HCT116 (cell line): ENCODE data around the gene NRXN2. TPM values are rescaled to one million over a fixed set of nuclear protein-coding genes. Genes with fewer than 3 reads are reported as not detected.

ENCODE experiments used
- ATAC-seq: fragments of 200-7000 bp; cut with Tn5 transposase; 2 replicates; pipeline ENCODE4 v1.9.1; 2020; ENCODE audit warnings: mild to moderate bottlenecking, moderate library complexity
- BruUV-seq: library from RNA; stranded (reverse); fragments of 400-500 nt; replicated peaks from 2 replicates; lab custom pipeline; 2021; lab: Mats Ljungman, UMichigan
- CTCF ChIA-PET: fragments of 300-600 bp; sonication (Branson Sonifier 250); formaldehyde crosslinking; loops from one replicate; lab custom pipeline; 2021; ENCODE audit warnings: antibody characterized with exemption; lab: Charles Lee
- POLR2A ChIA-PET: fragments of 300-600, 350-600 bp; sonication (Branson Sonifier 250); formaldehyde crosslinking; loops from one replicate; lab custom pipeline; 2021; ENCODE audit warnings: antibody characterized with exemption; lab: Charles Lee
- RAD21 ChIA-PET, 2 experiments: fragments of 300-600 bp; sonication (Branson Sonifier 250); formaldehyde crosslinking; loops; one replicate each; lab custom pipeline; 2023; ENCODE audit warnings: low total read pairs in 2 of 2; ENCODE audit not compliant: uncharacterized antibody in 2 of 2, unreplicated experiment in 2 of 2, low non-redundant PET in 1 of 2; lab: Charles Lee
- DNase-seq: peaks from one replicate; pipeline ENCODE4 v3.0.0-alpha.2; 2010; ENCODE audit warnings: low read depth, low spot score
- H2AFZ ChIP-seq: fragments of 200-600 bp; shearing (Covaris generic), sonication (generic); 2 replicates; pipeline ENCODE4 v1.6.1; 2017; ENCODE audit warnings: low read depth, mixed run types, mixed read lengths, antibody characterized with exemption, low read length; ENCODE audit not compliant: poor library complexity, severe bottlenecking
- H3K27ac ChIP-seq: 2 replicates; pipeline ENCODE4 v1.5.1; 2012; ENCODE audit warnings: low read depth, low read length
- H3K27me3 ChIP-seq: fragments of 200-600 bp; sonication (generic); 2 replicates; pipeline ENCODE4 v1.6.1; 2016; ENCODE audit warnings: mixed run types, low read length, mixed read lengths; ENCODE audit not compliant: insufficient read depth
- H3K36me3 ChIP-seq, 2 experiments: fragments of 200-500 bp in 1 of 2; fragments of 200-600 bp in 1 of 2; sonication (Bioruptor generic) in 1 of 2; sonication (generic) in 1 of 2; 2 replicates each; pipeline versions ENCODE4 v1.5.1 to v1.6.1; 2014 to 2016; ENCODE audit warnings: low read length in 2 of 2, inconsistent platforms in 1 of 2, mixed read lengths in 1 of 2, mixed run types in 1 of 2; ENCODE audit not compliant: insufficient read depth in 2 of 2, control insufficient read depth in 1 of 2
- H3K4me1 ChIP-seq, 2 experiments: fragments of 200-600 bp in 1 of 2; sonication (generic) in 1 of 2; 2 replicates each; pipeline versions ENCODE4 v1.5.1 to v1.6.1; 2012 to 2017; ENCODE audit warnings: low read length in 2 of 2, inconsistent platforms in 1 of 2, mild to moderate bottlenecking in 1 of 2, mixed read lengths in 1 of 2, mixed run types in 1 of 2, moderate library complexity in 1 of 2; ENCODE audit not compliant: insufficient read depth in 2 of 2, control insufficient read depth in 1 of 2
- H3K4me2 ChIP-seq: fragments of 200-600 bp; sonication (generic); 2 replicates; pipeline ENCODE4 v1.6.1; 2017; ENCODE audit warnings: mixed run types, low read length, mixed read lengths
- H3K4me3 ChIP-seq, 2 experiments: fragments of 200-600 bp in 1 of 2; sonication (generic) in 1 of 2; replicated peaks in 1 of 2; 2 replicates each; pipeline ENCODE4 v1.5.1; 2011 to 2016; ENCODE audit warnings: low read length in 2 of 2, control low read depth in 1 of 2, low read depth in 1 of 2, mild to moderate bottlenecking in 1 of 2, mixed read lengths in 1 of 2, mixed run types in 1 of 2
- H3K79me2 ChIP-seq: fragments of 200-600 bp; sonication (generic); 2 replicates; pipeline ENCODE4 v1.6.1; 2017; ENCODE audit warnings: mild to moderate bottlenecking, mixed run types, low read length, moderate library complexity, mixed read lengths; ENCODE audit not compliant: insufficient read depth
- H3K9ac ChIP-seq: fragments of 200-600 bp; sonication (generic); 2 replicates; pipeline ENCODE4 v1.6.1; 2016; ENCODE audit warnings: low read length, mixed read lengths
- H3K9me2 ChIP-seq: fragments of 200-600 bp; sonication (generic), shearing (Covaris generic); 2 replicates; pipeline ENCODE4 v1.6.1; 2017; ENCODE audit warnings: mixed run types, mild to moderate bottlenecking, moderate library complexity; ENCODE audit not compliant: insufficient read depth
- H3K9me3 ChIP-seq, 2 experiments: fragments of 200-500 bp in 1 of 2; fragments of 200-600 bp in 1 of 2; sonication (Bioruptor generic) in 1 of 2; sonication (generic) in 1 of 2; 2 replicates each; pipeline ENCODE4 v1.6.1; 2014 to 2017; ENCODE audit warnings: low read length in 2 of 2, mixed read lengths in 2 of 2, inconsistent platforms in 1 of 2, low read depth in 1 of 2, mild to moderate bottlenecking in 1 of 2, mixed run types in 1 of 2, moderate library complexity in 1 of 2; ENCODE audit not compliant: control insufficient read depth in 1 of 2, insufficient read depth in 1 of 2
- H4K20me1 ChIP-seq: fragments of 200-600 bp; sonication (generic), shearing (Covaris generic); 2 replicates; pipeline ENCODE4 v1.6.1; 2017; ENCODE audit warnings: mixed run types, mild to moderate bottlenecking, moderate library complexity; ENCODE audit not compliant: insufficient read depth
- CTCF ChIP-seq, 3 experiments: fragments of 200-600 bp in 1 of 3; sonication (generic) in 1 of 3; IDR thresholded peaks in 2 of 3; conservative IDR thresholded peaks in 1 of 3; 2 replicates each; pipeline ENCODE4 v1.5.1; 2012 to 2017; ENCODE audit warnings: low read depth in 2 of 3, low read length in 2 of 3, antibody characterized with exemption in 1 of 3, borderline replicate concordance in 1 of 3, control low read depth in 1 of 3, mild to moderate bottlenecking in 1 of 3, mixed read lengths in 1 of 3, mixed run types in 1 of 3, moderate library complexity in 1 of 3; ENCODE audit not compliant: insufficient read depth in 1 of 3
- EGR1 ChIP-seq: IDR thresholded peaks from 2 replicates; pipeline ENCODE4 v1.6.1; 2012; ENCODE audit warnings: low read depth
- ELF1 ChIP-seq: IDR thresholded peaks from 2 replicates; pipeline ENCODE4 v1.6.1; 2012; ENCODE audit warnings: low read depth, borderline replicate concordance
- EZH2phosphoT487 ChIP-seq: fragments of 200-600 bp; IDR thresholded peaks from 2 replicates; pipeline ENCODE4 v1.6.1; 2018; ENCODE audit warnings: antibody characterized with exemption, borderline replicate concordance
- FOSL1 ChIP-seq: IDR thresholded peaks from 2 replicates; pipeline ENCODE4 v1.6.1; 2012; ENCODE audit warnings: low read depth
- JUND ChIP-seq: IDR thresholded peaks from 2 replicates; pipeline ENCODE4 v1.6.1; 2012
- POLR2A ChIP-seq: IDR thresholded peaks from 2 replicates; pipeline ENCODE4 v1.7.0; 2011; ENCODE audit warnings: borderline replicate concordance; ENCODE audit not compliant: insufficient read depth, insufficient read length; ENCODE audit errors: extremely low read depth
- POLR2AphosphoS5 ChIP-seq: IDR thresholded peaks from 2 replicates; pipeline ENCODE4 v1.6.1; 2011; ENCODE audit warnings: mild to moderate bottlenecking, low read depth, low read length, moderate library complexity
- RAD21 ChIP-seq: IDR thresholded peaks from 2 replicates; pipeline ENCODE4 v1.6.1; 2012; ENCODE audit warnings: low read depth, mild to moderate bottlenecking
- SIN3A ChIP-seq: IDR thresholded peaks from 2 replicates; pipeline ENCODE4 v1.6.1; 2012; ENCODE audit warnings: low read depth
- SP1 ChIP-seq: IDR thresholded peaks from 2 replicates; pipeline ENCODE4 v1.6.1; 2012; ENCODE audit warnings: low read depth
- TCF7L2 ChIP-seq: IDR thresholded peaks from 2 replicates; pipeline ENCODE4 v1.7.0; 2011; ENCODE audit warnings: borderline replicate concordance, inconsistent platforms; ENCODE audit not compliant: insufficient read depth, insufficient read length; ENCODE audit errors: extremely low read depth
- YY1 ChIP-seq: IDR thresholded peaks from 2 replicates; pipeline ENCODE4 v1.6.1; 2011; ENCODE audit warnings: low read length, low read depth, moderate library complexity, mild to moderate bottlenecking; ENCODE audit not compliant: insufficient replicate concordance; ENCODE audit errors: extremely low read depth
- ZBTB33 ChIP-seq: IDR thresholded peaks from 2 replicates; pipeline ENCODE4 v1.6.1; 2011; ENCODE audit warnings: mild to moderate bottlenecking, low read length, moderate library complexity; ENCODE audit not compliant: insufficient replicate concordance; ENCODE audit errors: extremely low read depth
- ZFX ChIP-seq: fragments of 450-650 bp; IDR thresholded peaks from 2 replicates; pipeline ENCODE4 v1.6.1; 2017
- ZNF274 ChIP-seq: fragments of 200-500 bp; sonication (Bioruptor generic); IDR thresholded peaks from 2 replicates; pipeline ENCODE4 v1.6.1; 2014; ENCODE audit warnings: mild to moderate bottlenecking, low read depth, low read length, inconsistent platforms
- intact Hi-C: fragments of 100-400 bp; cut with micrococcal nuclease; formaldehyde crosslinking; loops from 2 replicates; pipeline ENCODE4 v1.10.0; 2022
- total RNA-seq: library from RNA; stranded (reverse); gene quantifications from one replicate; pipeline ENCODE4 v1.2.1, GENCODE V29; 2021; ENCODE audit not compliant: unreplicated experiment
- TF ChIP-seq, protein P1 (sequence below): IDR thresholded peaks from 2 replicates; pipeline ENCODE4 v1.6.1; 2012
- TF ChIP-seq, protein P2 (sequence below): IDR thresholded peaks from 2 replicates; pipeline ENCODE4 v1.6.1; 2012

NRXN2 gene
- total RNA-seq, 1 experiment from 2014 or later, result 1.5 TPM

DNA sequence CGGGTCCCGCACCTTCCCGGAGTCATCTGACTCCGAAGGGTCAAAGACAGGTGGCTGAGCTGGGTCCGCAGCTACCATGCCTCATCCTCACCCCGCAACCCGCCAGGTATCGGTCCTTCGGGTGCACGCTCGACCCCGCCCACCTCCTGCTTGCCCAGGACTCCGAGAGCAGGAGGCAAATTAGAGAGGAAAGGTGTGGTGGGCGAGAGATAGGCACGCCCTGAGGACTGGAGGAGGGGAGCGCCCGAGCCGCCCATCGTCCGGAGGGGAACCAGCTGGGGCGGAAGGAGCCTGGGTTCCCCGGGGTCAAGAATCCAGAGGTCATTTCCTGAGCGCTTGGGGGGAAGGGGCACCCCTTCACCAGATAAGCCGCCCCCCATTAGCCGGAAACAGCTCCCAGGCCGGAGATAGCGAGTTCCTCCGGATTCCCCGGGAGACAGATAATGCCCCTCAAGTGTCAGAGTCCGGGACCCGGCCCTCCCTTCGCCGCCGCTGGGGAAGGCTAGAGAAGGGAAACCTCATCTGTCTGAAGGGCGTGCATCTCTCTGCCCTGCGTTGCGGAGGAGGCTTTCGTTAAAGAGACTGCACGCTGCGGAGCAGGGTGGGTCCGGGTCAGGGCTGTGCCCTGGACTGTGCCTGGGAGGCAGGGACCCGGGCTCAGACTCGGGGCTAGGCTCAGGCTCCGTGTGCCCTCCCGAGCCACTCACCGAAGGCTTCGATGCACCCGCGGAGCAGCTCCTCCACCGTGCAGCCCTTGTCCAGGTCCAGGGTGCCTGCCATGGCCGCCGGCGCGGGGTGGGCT is 19.3 kb upstream of the NRXN2 start:
- no peaks in the 10 kb centered on the region for H4K20me1 ChIP-seq
- H3K9me2 ChIP-seq, result no peaks in the 10 kb centered on the region
- no peaks in the 10 kb centered on the region for H3K79me2 ChIP-seq
- H3K4me1 ChIP-seq, result peaks cover 8 to 28% of the 10 kb centered on the region in 2 experiments
- no peaks in the 10 kb centered on the region for H3K36me3 ChIP-seq
- H3K27me3 ChIP-seq, result no peaks in the 10 kb centered on the region
- peak overlapping the region; percentile 99 for H3K4me2 ChIP-seq
- H3K27ac ChIP-seq, result no peak overlapping the region; the same call in 1 of the 2 replicates
- no TSS peak for BruUV-seq
- ChIA-PET RAD21 (interaction anchor here in 1 of 2 experiments (0.6 kb wide), 1 partner anchor 20 kb away, joined by 3 read pairs; no protein-coding TSS in a partner anchor), CTCF (interaction anchor here (0.8 to 1.5 kb wide), 4 partner anchors 9 to 62 kb away, joined by 3 to 4 read pairs (median 4); no protein-coding TSS in a partner anchor), POLR2A (no interaction called here)
- H3K4me3 ChIP-seq, result peak overlapping the region; percentile 63 to 83
- intact Hi-C loops, result loop anchor here (5.0 kb wide), 1 partner anchor 190 kb away; no protein-coding TSS in a partner anchor
- peak overlapping the region; percentile 97 for H2AFZ ChIP-seq
- no peak for DNase-seq
- H3K9me3 ChIP-seq, result no peaks in the 10 kb centered on the region
- ATAC-seq, result peak; percentile 51
- peak overlapping the region; percentile 70 for H3K9ac ChIP-seq
- no peak for TF ChIP-seq SIN3A
- no peak for TF ChIP-seq TCF7L2
- no peak for TF ChIP-seq JUND
- no peak for TF ChIP-seq ELF1
- TF ChIP-seq RAD21, result no peak
- TF ChIP-seq ZFX, result no peak
- no peak for TF ChIP-seq POLR2AphosphoS5
- TF ChIP-seq FOSL1, result no peak
- TF ChIP-seq EGR1, result no peak
- TF ChIP-seq CTCF (IDR thresholded peaks at IDR 0.05 in 2 of 3, conservative IDR thresholded peaks at IDR 0.05 in 1 of 3; ENCODE audit: borderline replicate concordance in 1 of 3, insufficient read depth in 1 of 3, low read depth in 2 of 3, low read length in 2 of 3), result no peak
- no peak for TF ChIP-seq SP1
- TF ChIP-seq, protein P1, sequence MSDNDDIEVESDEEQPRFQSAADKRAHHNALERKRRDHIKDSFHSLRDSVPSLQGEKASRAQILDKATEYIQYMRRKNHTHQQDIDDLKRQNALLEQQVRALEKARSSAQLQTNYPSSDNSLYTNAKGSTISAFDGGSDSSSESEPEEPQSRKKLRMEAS, result no peak
- no peak for TF ChIP-seq POLR2A
- no peak for TF ChIP-seq ZNF274
- TF ChIP-seq YY1, result no peak
- TF ChIP-seq, protein P2, sequence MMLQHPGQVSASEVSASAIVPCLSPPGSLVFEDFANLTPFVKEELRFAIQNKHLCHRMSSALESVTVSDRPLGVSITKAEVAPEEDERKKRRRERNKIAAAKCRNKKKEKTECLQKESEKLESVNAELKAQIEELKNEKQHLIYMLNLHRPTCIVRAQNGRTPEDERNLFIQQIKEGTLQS, result no peak
- TF ChIP-seq EZH2phosphoT487, result no peak
- TF ChIP-seq ZBTB33, result no peak
